Measurements from ENCODE around the gene CARD18.
A peak's percentile ranks its signal among the peaks of the same experiment; 100 is the strongest.

CARD18 gene

GRCh38 chr11:105139669-105140068 is at the start of gene CARD18:
CARD18 (minus strand) TSS chr11:105139769; CDS start chr11:105139726, 43 bp downstream.
- DNase-seq = no peak

DNA sequence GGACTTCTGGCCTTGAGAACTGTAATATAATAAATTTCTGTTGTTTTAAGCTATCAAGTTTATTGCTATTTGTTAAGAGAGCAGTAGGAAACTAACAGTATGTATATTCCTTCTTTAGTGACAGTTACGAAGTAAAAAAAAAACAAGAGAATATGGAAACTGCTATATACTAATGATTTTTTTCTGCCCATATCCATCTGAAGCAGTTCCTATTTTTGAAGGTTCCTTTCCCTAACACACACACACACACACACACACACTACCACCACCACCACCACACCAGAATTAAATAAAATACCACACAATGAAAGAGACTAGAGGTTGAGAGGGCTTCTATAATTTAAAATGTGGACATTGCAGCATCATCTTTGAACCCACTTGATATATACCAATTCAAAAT is 44.4 kb upstream of the CARD18 start:
- DNase-seq = no peak

- DNase-seq = no peak
Observed at GRCh38 chr11:105183426-105183825, 43.9 kb upstream of the CARD18 start.

- DNase-seq = peak; percentile 8
Observed at GRCh38 chr11:105181521-105181920, 42.0 kb upstream of the CARD18 start.

DNA sequence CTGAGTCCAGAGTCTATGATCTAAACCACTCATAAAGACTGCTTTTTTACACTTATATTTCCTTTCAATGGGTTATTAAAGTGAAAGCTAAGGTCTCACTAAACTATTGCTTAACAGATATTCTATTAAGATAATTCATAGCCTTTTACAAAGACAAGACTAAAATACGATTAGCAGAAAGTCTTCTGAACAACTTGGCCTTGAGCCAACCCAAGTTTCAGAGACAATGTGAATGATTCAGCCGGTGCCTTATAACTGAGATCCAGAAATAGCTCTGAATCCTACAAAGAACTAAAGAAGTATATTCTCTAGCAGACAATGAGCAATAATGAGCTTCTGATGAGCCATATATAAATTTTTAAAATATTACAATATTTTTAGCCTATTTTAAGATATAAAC is 41.5 kb upstream of the CARD18 start:
- no peak for DNase-seq

DNA sequence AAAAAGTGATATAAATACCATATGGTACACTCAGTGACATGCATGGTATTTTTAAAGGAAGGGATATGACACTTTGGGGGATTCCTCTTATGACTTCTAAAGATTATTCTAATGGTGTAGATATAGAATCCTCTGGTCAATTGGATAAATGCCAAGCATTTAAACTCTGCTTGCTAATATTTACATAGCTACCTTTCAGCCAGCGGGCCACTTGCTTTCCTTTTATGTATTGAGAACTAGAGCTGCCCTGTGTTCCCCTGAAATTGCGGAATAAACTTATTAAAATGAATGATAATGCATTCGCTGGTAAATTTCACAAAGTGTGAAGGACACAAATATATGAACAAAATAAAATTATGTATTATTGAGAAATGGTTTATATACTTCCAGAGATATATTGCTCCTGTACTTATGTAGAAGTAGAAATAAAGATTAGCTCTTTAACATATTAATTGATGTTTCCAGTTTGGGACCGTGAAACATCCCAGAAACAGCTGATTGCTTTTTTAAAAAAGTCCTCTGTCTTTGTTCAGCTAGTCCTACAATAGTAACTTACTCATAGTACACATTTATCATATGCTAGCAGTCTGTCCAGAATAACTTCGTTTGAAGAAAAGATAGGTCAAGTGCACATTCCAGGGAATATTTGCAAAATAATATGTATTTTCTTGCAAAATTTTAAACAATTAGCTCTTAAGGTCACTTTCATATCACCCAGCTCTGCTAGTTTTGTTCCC is 40.1 kb upstream of the CARD18 start:
- DNase-seq = no peak

DNA sequence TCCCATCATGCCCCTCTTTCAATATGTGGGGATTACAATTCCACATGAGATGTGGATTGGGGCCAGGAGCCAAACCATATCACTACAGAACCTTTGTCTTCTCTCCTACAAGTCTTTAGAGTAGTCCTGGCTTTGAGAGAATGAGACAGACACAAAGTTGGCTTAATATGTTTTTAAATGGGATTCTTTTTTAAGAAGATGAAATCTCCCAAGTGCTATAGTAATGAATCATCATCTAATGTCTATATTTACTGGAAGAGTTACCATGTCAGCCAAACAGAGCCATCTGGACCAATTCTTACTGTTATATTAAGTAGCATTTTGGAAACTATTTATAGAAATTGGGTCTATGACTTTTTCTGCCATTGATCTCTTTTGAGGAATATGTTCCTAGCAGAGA is 38.1 kb upstream of the CARD18 start:
- no peak for DNase-seq

- DNase-seq = no peak
Observed at GRCh38 chr11:105168457-105168856, 28.9 kb upstream of the CARD18 start.

- DNase-seq = no peak
Observed at GRCh38 chr11:105167244-105167643, 27.7 kb upstream of the CARD18 start.

- no peak for DNase-seq
Observed at GRCh38 chr11:105164208-105164607, 24.6 kb upstream of the CARD18 start.

DNA sequence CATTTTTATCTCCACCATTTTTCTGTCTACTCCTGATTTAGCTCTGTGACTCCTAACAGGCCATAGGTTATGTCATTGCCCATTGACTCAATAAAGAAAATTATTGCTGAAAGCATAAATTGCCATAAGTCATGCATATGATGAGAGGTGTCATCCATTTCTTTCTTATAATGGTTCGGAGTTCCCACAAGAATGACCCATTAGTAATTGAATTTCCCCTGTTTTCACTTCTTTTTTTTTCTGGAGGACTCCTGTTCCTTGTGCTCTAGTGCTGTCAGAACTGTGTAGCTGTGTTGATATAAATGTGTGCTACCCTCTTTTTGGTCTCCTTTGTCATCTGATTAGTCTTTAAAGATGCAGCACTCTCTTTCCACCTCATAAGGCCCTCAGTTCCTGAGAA is 22.9 kb upstream of the CARD18 start:
- DNase-seq = no peak

- DNase-seq = no peak
Observed at GRCh38 chr11:105158436-105158835, 18.9 kb upstream of the CARD18 start.

GRCh38 chr11:105156720-105157119 is 17.2 kb upstream of the CARD18 start:
- DNase-seq = no peak

DNA sequence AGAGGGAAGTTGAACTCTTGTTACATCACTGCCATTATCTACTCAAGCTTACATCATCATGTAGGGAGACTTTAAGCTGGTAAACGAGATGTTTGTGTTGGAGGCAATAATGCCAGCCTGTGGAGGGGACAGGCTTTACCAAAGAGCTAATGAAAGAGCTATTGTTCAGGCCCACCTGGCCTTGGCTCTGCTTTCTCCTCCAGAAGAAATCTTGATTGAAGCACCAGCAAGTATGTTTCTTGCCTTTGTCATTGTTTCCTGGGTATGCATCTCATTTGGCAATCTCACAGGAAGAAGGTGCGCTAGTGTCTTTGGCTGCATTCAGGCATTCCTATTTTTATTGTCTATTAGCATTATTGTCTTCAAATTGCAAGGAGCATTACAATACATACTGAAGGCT is 16.7 kb upstream of the CARD18 start:
- no peak for DNase-seq

GRCh38 chr11:105155679-105156078 is 16.1 kb upstream of the CARD18 start:
- DNase-seq = no peak

- DNase-seq = no peak
Observed at GRCh38 chr11:105153392-105153791, 13.8 kb upstream of the CARD18 start.

GRCh38 chr11:105152560-105152959 is 13.0 kb upstream of the CARD18 start:
- no peak for DNase-seq

DNA sequence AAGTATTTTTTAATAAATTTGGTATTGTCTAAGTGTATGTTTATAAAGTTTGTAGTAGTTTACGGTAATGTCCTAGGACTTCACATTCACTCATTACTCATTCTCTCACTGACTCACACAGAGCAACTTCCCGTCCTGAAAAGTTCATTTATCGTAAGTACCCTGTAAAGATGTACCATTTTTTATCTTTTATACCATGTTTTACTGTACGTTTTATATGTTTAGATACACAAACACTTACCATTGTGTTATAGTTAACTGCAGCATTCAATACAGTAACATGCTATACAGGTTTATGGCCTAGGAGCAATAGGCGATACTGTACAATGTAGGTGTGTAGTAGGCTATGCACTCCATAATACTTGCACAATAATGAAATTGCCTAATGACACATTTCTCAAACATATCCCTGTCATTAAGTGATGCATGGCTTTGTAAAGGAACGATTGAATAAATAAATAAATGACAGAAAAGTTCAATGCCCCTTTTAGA is 12.5 kb upstream of the CARD18 start:
- DNase-seq = no peak

DNA sequence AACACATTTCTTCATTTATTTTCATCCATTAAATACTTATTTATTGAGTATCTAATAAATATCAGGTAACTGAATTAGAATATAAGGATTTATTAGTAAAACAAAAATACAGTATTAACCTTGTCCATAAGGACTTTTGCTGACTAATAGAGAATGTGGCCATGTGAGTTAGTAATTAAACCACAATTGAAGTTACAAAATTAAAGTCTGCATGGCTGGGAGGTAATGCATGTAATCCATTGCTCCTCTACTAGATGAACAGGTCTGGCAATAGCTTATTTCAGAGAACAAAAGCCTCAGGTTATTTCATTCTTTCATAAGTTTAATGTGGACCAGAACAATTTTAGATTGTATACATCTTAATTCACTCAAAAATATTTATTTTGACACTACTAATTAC is 9.9 kb upstream of the CARD18 start:
- DNase-seq = no peak

DNA sequence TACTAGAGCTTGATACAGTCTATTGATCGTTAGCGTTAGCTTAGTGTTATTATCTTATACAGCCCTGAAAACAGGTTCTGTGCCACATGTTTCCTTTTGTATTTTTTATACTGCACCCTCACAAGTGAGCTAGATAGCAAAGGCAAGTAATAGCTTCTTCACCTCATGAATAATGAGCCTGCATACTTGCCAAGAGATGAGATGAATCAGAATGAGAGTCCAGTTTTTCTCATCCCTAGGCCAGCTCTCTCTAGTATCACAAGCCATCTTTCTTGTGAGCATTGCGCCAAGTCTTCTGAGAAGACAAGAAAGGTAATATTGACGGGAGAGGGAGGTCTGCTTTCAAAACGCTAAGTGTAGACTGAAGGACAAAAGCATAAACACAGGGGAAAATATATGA is 8.7 kb upstream of the CARD18 start:
- DNase-seq = no peak

- no peak for DNase-seq
Observed at GRCh38 chr11:105144887-105145286, 5.3 kb upstream of the CARD18 start.

GRCh38 chr11:105142167-105142566 is 2.6 kb upstream of the CARD18 start:
- DNase-seq = no peak

DNA sequence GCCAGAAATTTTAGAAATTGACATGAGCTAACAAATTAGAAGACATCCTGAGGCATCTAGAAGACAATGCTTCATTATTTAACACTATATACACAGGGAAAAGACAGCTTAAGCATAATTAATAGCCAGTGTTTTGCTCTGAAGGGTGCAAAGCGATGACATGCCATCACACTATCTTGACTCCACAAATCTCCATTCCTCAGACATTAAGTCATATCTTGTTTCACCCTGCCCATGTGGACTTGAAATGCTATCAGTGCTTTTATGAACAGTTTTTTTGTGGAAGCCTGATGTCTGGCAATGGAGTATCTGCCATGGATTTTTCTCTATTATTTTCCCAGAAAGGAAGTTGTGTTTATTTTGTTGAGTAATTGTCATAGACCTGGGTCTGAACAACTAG is 2.3 kb downstream of the CARD18 start:
- no peak for DNase-seq

- no peak for DNase-seq
Observed at GRCh38 chr11:105135883-105136282, 3.7 kb downstream of the CARD18 start.

All from midbrain (tissue), 1 donor.